ENCODE data around the gene CDCP2.

CDCP2 gene

GRCh38 chr1:54136963-54137533 is 15.8 kb downstream of the CDCP2 start:
- no peak for DNase-seq (ENCODE audit: low read depth in 2 of 2)

- no peak for DNase-seq (ENCODE audit: low read depth in 2 of 2)
Measured at GRCh38 chr1:54136269-54136896, 16.4 kb downstream of the CDCP2 start.

- no peak for DNase-seq (ENCODE audit: low read depth in 2 of 2)
Measured at GRCh38 chr1:54135436-54136120, 17.2 kb downstream of the CDCP2 start.

GRCh38 chr1:54134295-54134694 is 18.5 kb downstream of the CDCP2 start:
- no peak for DNase-seq (ENCODE audit: low read depth in 2 of 2)

- no peak for DNase-seq (ENCODE audit: low read depth in 2 of 2)
Measured at GRCh38 chr1:54132495-54132894, 20.3 kb downstream of the CDCP2 start.

GRCh38 chr1:54131419-54131818 is 21.4 kb downstream of the CDCP2 start:
- DNase-seq (ENCODE audit: low read depth in 2 of 2), result no peak

- no peak for DNase-seq (ENCODE audit: low read depth in 2 of 2)
Measured at GRCh38 chr1:54129858-54130257, 22.9 kb downstream of the CDCP2 start.

GRCh38 chr1:54127594-54128300 is 25.1 kb downstream of the CDCP2 start:
- no peak for DNase-seq (ENCODE audit: low read depth in 2 of 2)

GRCh38 chr1:54126271-54126815 is 26.5 kb downstream of the CDCP2 start:
- no peak for DNase-seq (ENCODE audit: low read depth in 2 of 2)

GRCh38 chr1:54125386-54126070 is 27.3 kb downstream of the CDCP2 start:
- DNase-seq (ENCODE audit: low read depth in 2 of 2), result no peak

GRCh38 chr1:54124906-54125305 is 27.9 kb downstream of the CDCP2 start:
- no peak for DNase-seq (ENCODE audit: low read depth in 2 of 2)

- no peak for DNase-seq (ENCODE audit: low read depth in 2 of 2)
Measured at GRCh38 chr1:54124472-54124871, 28.3 kb downstream of the CDCP2 start.

- DNase-seq (ENCODE audit: low read depth in 2 of 2), result no peak
Measured at GRCh38 chr1:54122992-54123391, 29.8 kb downstream of the CDCP2 start.

GRCh38 chr1:54122135-54122751 is 30.6 kb downstream of the CDCP2 start:
- no peak for DNase-seq (ENCODE audit: low read depth in 2 of 2)

- peak; percentile 23 to 32 for DNase-seq (ENCODE audit: low read depth in 2 of 2)
Measured at GRCh38 chr1:54121482-54122134, 31.2 kb downstream of the CDCP2 start.

- DNase-seq (ENCODE audit: low read depth in 2 of 2), result no peak
Measured at GRCh38 chr1:54120698-54121481, 31.9 kb downstream of the CDCP2 start.

GRCh38 chr1:54120018-54120697 is 32.6 kb downstream of the CDCP2 start:
- no peak for DNase-seq (ENCODE audit: low read depth in 2 of 2)

GRCh38 chr1:54118704-54119103 is 34.1 kb downstream of the CDCP2 start:
- no peak for DNase-seq (ENCODE audit: low read depth in 2 of 2)

- no peak for DNase-seq (ENCODE audit: low read depth in 2 of 2)
Measured at GRCh38 chr1:54117815-54118563, 34.8 kb downstream of the CDCP2 start.
